Glutamatergic neuron (in vitro differentiated cells): Measurements from ENCODE around the gene ERVK3-1. TPM values are rescaled to one million over a fixed set of nuclear protein-coding genes. Genes with fewer than 3 reads are reported as not detected.

Experiments
- DNase-seq: peaks from one replicate; pipeline ENCODE4 v3.0.0; 2022
- H3K27ac Mint-ChIP-seq: one replicate; pipeline ENCODE4 v1.8.0; 2020; ENCODE audit warnings: mild to moderate bottlenecking, mixed read lengths, inconsistent platforms; ENCODE audit not compliant: unreplicated experiment
- H3K27me3 Mint-ChIP-seq: one replicate; pipeline ENCODE4 v1.8.0; 2020; ENCODE audit warnings: mild to moderate bottlenecking, moderate library complexity, mixed read lengths, inconsistent platforms; ENCODE audit not compliant: unreplicated experiment
- H3K36me3 Mint-ChIP-seq: one replicate; pipeline ENCODE4 v1.8.0; 2020; ENCODE audit warnings: mild to moderate bottlenecking, mixed read lengths, inconsistent platforms; ENCODE audit not compliant: unreplicated experiment
- H3K4me1 Mint-ChIP-seq: one replicate; pipeline ENCODE4 v1.8.0; 2020; ENCODE audit warnings: mild to moderate bottlenecking, low read depth, mixed read lengths, inconsistent platforms; ENCODE audit not compliant: unreplicated experiment
- H3K4me3 Mint-ChIP-seq: one replicate; pipeline ENCODE4 v1.8.0; 2020; ENCODE audit warnings: mild to moderate bottlenecking, mixed read lengths, inconsistent platforms; ENCODE audit not compliant: unreplicated experiment
- H3K9me3 Mint-ChIP-seq: one replicate; pipeline ENCODE4 v1.8.0; 2020; ENCODE audit warnings: mild to moderate bottlenecking, moderate library complexity, mixed read lengths, inconsistent platforms; ENCODE audit not compliant: unreplicated experiment
- CTCF ChIP-seq: fragments of 200-600 bp; sonication (generic); IDR thresholded peaks from one replicate; pipeline ENCODE4 v1.5.0; 2021; ENCODE audit not compliant: partially characterized antibody, unreplicated experiment
- total RNA-seq: library from RNA; stranded (reverse); fragmentation: NEBNext Ultra II Directional; extraction: Animal tissue kit (Norgen Biotek cat#: 25700); gene quantifications from one replicate; pipeline ENCODE4 v1.2.1, GENCODE V29; 2021; ENCODE audit not compliant: unreplicated experiment

Gene ERVK3-1
- total RNA-seq, 1 donor from 2014 or later = 56.2 TPM

GRCh38 chr19:58336820-58337219 lies 31.6 kb downstream of the ERVK3-1 start:
- peaks cover 11% of the 10 kb centered on the region for H3K27me3 Mint-ChIP-seq
- no peak overlapping the region for H3K4me3 Mint-ChIP-seq
- no peak for DNase-seq
- H3K36me3 Mint-ChIP-seq = peaks cover 6% of the 10 kb centered on the region
- no peak overlapping the region for H3K27ac Mint-ChIP-seq
- TF ChIP-seq CTCF = no peak
- no peaks in the 10 kb centered on the region for H3K4me1 Mint-ChIP-seq
- no peaks in the 10 kb centered on the region for H3K9me3 Mint-ChIP-seq

GRCh38 chr19:58338336-58338735 lies 33.2 kb downstream of the ERVK3-1 start:
- peaks cover 1% of the 10 kb centered on the region for H3K9me3 Mint-ChIP-seq
- peaks cover 15% of the 10 kb centered on the region for H3K36me3 Mint-ChIP-seq
- no peak for TF ChIP-seq CTCF
- no peaks in the 10 kb centered on the region for H3K4me1 Mint-ChIP-seq
- H3K27me3 Mint-ChIP-seq = peaks cover 9% of the 10 kb centered on the region
- H3K4me3 Mint-ChIP-seq = no peak overlapping the region
- H3K27ac Mint-ChIP-seq = no peak overlapping the region
- DNase-seq = no peak

- Mint-ChIP-seq H3K4me1 (no peaks in the 10 kb centered on the region), H3K36me3 (peaks cover 15% of the 10 kb centered on the region), H3K27ac (no peak overlapping the region), H3K4me3 (no peak overlapping the region), H3K27me3 (peaks cover 8% of the 10 kb centered on the region), H3K9me3 (peaks cover 3% of the 10 kb centered on the region)
- DNase-seq = no peak
- no peak for TF ChIP-seq CTCF
Measured at GRCh38 chr19:58338825-58339558, 33.8 kb downstream of the ERVK3-1 start.

- no peak for DNase-seq
- H3K36me3 Mint-ChIP-seq = peaks cover 20% of the 10 kb centered on the region
- no peak for TF ChIP-seq CTCF
- peaks cover 11% of the 10 kb centered on the region for H3K9me3 Mint-ChIP-seq
- H3K27me3 Mint-ChIP-seq = peaks cover 5% of the 10 kb centered on the region
- peak overlapping the region; percentile 18 for H3K27ac Mint-ChIP-seq
- peak overlapping the region; percentile 91 for H3K4me3 Mint-ChIP-seq
- peaks cover 7% of the 10 kb centered on the region for H3K4me1 Mint-ChIP-seq
Measured at GRCh38 chr19:58345558-58345957, 40.4 kb downstream of the ERVK3-1 start.
